HUES48 (cell line): Measurements from ENCODE around the gene USP34.

Experiments used
- H3K27ac ChIP-seq: one replicate; pipeline ENCODE4 v1.7.0; 2013; ENCODE audit warnings: low read depth, low read length, inconsistent platforms
- H3K27me3 ChIP-seq: 2 replicates; pipeline ENCODE4 v1.6.1; 2013; ENCODE audit warnings: mild to moderate bottlenecking, low read length; ENCODE audit not compliant: control insufficient read depth, insufficient read depth
- H3K36me3 ChIP-seq: 2 replicates; pipeline ENCODE4 v1.6.1; 2013; ENCODE audit warnings: low read length; ENCODE audit not compliant: control insufficient read depth, insufficient read depth
- H3K4me1 ChIP-seq: 2 replicates; pipeline ENCODE4 v1.6.1; 2013; ENCODE audit warnings: mild to moderate bottlenecking, low read length; ENCODE audit not compliant: control insufficient read depth, insufficient read depth
- H3K4me3 ChIP-seq: 2 replicates; pipeline ENCODE4 v1.5.1; 2013; ENCODE audit warnings: mild to moderate bottlenecking, low read depth, low read length
- H3K9ac ChIP-seq: 2 replicates; pipeline ENCODE4 v1.6.1; 2013; ENCODE audit warnings: mild to moderate bottlenecking, low read depth, low read length, moderate library complexity
- H3K9me3 ChIP-seq: 2 replicates; pipeline ENCODE4 v1.6.1; 2013; ENCODE audit warnings: low read length; ENCODE audit not compliant: control insufficient read depth, insufficient read depth

USP34 gene

DNA sequence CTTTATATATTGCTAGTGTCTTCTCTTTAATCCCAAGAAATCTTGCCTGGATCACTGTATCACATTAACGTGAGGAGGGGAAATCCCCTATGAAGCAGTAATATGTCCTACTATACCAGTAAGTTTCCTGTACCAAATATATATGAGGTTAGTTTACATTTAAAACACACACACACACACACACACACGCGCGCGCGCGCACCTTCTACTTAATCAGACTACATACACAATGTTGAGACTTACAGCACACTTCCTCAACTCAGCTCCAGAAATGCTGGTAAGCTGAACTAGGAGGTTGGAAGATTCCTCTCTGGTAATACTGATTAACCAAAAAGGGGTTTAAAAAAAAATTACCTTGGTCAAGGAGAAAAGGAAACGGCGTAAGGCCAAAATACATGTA, 49.3 kb downstream of the USP34 start:
- Histone ChIP-seq H3K36me3 (peaks cover 22% of the 10 kb centered on the region), H3K27me3 (no peaks in the 10 kb centered on the region), H3K27ac (no peak overlapping the region), H3K9ac (no peak overlapping the region), H3K4me1 (peaks cover 13% of the 10 kb centered on the region), H3K9me3 (no peaks in the 10 kb centered on the region), H3K4me3 (no peak overlapping the region)

DNA sequence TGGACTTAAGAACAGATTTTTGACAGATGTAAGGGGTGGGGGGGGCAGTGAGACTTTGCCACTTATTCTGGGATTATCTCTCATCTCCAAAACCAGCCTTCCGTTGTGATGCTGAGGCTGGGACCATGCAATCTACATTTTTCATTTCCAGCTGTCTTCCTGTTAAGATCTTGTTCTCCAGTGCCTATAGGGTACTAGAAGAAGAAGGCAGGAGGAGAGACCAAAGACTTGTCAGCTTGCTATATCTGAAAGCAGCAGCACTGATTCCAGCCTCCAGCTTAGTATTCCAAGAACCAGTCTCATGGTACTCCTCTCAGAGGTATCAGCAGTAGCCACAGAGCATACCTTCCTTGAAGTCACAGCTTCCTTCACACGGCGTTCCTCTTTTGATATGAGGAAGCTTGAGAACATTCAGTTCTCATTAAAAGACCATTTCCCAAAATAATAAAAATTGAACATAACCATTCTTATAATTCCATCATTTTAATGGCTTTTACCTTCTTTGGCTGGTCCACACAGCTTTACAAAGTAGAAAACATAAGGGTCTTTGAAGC, 49.8 kb downstream of the USP34 start:
- H3K9me3 ChIP-seq, result no peaks in the 10 kb centered on the region
- H3K9ac ChIP-seq, result no peak overlapping the region
- H3K27ac ChIP-seq, result no peak overlapping the region
- H3K4me1 ChIP-seq, result peaks cover 12% of the 10 kb centered on the region
- H3K36me3 ChIP-seq, result peaks cover 22% of the 10 kb centered on the region
- H3K27me3 ChIP-seq, result no peaks in the 10 kb centered on the region
- H3K4me3 ChIP-seq, result no peak overlapping the region

DNA sequence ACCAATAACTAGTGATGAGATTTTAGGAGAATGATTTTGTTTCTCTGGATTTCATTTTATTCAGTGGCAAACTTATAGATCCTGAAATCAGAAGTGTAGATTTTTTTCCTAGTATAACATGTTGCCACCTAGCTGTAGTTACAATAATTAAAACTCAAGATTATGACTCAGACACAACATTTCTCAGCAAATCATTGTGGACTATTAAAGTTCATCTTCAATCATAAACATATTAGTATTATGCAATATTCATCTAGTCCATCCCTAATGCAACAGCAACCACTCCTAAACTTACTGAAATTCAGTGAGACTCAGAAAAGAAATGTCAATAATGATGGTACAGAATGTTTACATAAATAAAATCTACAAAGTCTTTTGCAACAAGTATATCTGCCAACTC, 51.3 kb downstream of the USP34 start:
- Histone ChIP-seq H3K4me1 (no peaks in the 10 kb centered on the region), H3K27ac (no peak overlapping the region), H3K36me3 (peaks cover 22% of the 10 kb centered on the region), H3K4me3 (no peak overlapping the region), H3K9ac (no peak overlapping the region), H3K27me3 (no peaks in the 10 kb centered on the region), H3K9me3 (no peaks in the 10 kb centered on the region)

DNA sequence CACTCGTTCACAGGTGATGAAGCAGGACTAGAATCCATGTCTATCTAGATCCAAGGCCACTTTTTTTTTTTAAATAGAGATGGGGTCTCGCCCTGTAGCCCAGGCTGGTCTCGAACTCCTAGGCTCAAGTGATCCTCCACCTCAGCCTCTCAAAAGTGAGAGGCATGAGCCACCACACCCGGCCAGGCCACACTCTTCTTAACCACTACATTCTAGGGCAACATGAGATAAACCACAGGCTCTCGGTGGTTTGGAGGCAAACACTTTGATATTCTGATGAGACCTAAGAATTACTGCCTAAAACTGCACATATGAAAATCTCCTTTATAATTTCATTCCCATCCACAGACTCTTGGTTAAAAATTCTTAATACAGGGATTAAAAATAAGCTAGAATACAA, 51.8 kb downstream of the USP34 start:
- H3K36me3 ChIP-seq, result peaks cover 22% of the 10 kb centered on the region
- H3K27ac ChIP-seq, result no peak overlapping the region
- no peaks in the 10 kb centered on the region for H3K4me1 ChIP-seq
- H3K27me3 ChIP-seq, result no peaks in the 10 kb centered on the region
- H3K4me3 ChIP-seq, result no peak overlapping the region
- no peak overlapping the region for H3K9ac ChIP-seq
- H3K9me3 ChIP-seq, result no peaks in the 10 kb centered on the region

DNA sequence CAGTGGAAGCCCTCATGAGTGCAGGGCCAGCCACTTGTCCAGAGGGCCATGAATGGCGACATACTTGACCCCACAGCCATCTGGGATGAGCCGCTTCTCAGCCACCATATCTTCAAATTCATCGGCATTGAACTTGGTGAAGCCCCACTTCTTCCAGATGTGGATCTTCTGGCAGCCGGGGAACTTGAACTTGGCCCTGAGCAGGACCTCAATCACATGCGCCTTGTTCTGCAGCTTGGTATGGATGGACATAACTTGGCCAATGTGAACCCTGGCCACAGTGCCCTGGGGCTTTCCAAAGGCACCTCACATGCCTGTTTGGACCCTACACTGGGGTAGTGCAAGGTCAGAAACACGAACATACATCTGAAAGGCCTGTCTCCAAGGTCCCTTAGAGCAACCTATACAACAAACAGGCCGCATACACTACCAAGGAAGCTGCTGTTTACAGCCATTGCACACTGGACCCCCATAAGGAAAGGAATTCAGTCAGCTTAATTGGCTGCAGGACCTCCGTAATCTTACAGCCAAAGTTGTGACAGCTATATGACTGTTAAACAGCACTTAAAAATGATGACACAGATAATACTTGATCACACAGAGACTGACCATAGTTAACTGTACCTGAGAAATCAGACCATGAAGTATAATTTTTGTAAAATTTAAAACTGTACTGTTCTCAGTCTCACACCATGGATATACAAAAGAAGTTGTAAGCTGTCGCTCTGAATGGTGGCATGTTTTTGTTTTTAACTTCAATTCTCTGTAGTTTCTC, 53.8 kb downstream of the USP34 start:
- Histone ChIP-seq H3K36me3 (peaks cover 22% of the 10 kb centered on the region), H3K27ac (no peak overlapping the region), H3K27me3 (no peaks in the 10 kb centered on the region), H3K4me1 (no peaks in the 10 kb centered on the region), H3K9ac (no peak overlapping the region), H3K4me3 (no peak overlapping the region), H3K9me3 (no peaks in the 10 kb centered on the region)

DNA sequence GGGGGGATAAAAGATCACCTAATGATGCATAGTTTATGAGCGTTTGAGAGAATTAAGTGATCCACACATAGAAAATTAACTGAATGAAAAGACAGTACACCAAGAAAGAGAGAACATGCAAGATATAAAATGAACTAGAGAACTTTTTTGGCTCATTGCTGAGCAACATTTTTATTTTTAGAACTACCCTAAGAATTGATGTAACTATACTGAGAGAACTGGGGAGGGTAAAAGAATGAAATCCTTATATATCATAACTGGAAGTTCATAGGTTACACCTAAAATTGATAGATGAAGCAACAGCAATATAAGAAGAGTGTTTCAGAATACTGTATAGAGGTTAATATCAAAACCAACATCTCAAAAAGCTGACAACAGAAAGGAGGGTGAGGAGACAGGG, 55.6 kb downstream of the USP34 start:
- H3K4me3 ChIP-seq, result no peak overlapping the region
- H3K4me1 ChIP-seq, result no peaks in the 10 kb centered on the region
- no peak overlapping the region for H3K9ac ChIP-seq
- no peak overlapping the region for H3K27ac ChIP-seq
- no peaks in the 10 kb centered on the region for H3K27me3 ChIP-seq
- H3K36me3 ChIP-seq, result peaks cover 17% of the 10 kb centered on the region
- no peaks in the 10 kb centered on the region for H3K9me3 ChIP-seq

DNA sequence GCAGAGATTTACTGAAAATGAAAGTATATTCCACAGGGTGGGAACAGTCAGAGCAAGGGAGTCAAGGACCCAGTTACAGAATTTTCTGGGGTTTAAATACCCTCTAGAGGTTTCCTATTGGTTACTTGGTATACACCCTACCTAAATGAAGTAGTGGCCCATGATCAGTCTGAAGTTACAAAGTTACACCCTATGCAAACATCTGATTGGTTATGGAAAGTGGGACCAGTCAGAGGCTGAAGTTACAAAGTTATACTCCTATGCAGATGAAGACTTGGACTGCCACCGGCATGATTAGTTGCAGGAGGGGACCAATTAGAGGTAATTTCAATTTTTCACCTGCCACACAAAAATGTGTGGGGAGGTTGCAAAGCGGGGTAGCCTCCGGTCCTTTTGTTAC, 56.2 kb downstream of the USP34 start:
- H3K4me3 ChIP-seq, result no peak overlapping the region
- no peak overlapping the region for H3K27ac ChIP-seq
- H3K9ac ChIP-seq, result no peak overlapping the region
- H3K27me3 ChIP-seq, result no peaks in the 10 kb centered on the region
- peaks cover 12% of the 10 kb centered on the region; the same call in 1 of the 2 replicates for H3K36me3 ChIP-seq
- no peaks in the 10 kb centered on the region for H3K4me1 ChIP-seq
- no peaks in the 10 kb centered on the region for H3K9me3 ChIP-seq

DNA sequence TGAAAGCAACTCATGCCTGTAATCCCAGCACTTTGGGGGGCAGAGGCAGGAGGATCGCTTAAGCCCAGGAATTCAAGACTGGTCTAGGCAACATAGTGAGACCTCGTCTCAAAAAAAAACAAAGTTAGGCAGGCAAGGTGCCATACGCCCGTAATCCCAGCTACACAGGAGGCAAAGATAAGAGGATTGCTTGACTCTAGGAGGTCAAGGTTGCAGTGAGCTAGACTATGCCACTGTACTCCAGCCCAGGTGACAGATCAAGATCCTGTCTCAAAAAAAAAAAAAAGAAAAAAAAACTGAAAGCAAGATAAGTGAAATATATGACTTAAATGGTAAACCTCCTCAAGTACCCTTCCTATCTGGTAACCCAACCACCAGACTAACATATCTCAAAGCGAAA, 59.8 kb downstream of the USP34 start:
- Histone ChIP-seq H3K9me3 (no peaks in the 10 kb centered on the region), H3K27me3 (no peaks in the 10 kb centered on the region), H3K4me3 (no peak overlapping the region), H3K27ac (no peak overlapping the region), H3K4me1 (no peaks in the 10 kb centered on the region), H3K36me3 (no peaks in the 10 kb centered on the region), H3K9ac (no peak overlapping the region)

DNA sequence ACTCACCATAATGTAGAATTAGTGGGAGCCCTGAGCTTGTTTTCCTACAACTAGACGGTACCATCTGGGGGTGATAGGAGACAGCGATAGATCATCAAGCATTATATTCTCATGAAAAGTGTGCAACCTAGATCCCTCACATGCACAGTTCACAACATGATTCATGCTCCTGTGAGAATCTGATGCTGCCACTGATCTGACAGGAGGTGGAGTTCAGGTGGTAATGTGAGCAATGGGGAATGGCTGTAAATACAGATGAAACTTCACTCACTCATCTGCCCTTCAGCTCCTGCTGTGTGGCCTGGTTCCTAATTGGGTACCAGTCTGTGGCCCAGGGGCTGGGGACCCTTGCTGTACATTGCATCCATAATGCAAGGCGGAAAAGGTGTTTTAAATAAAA, 60.7 kb downstream of the USP34 start:
- Histone ChIP-seq H3K27ac (no peak overlapping the region), H3K27me3 (no peaks in the 10 kb centered on the region), H3K9me3 (no peaks in the 10 kb centered on the region), H3K9ac (no peak overlapping the region), H3K4me1 (no peaks in the 10 kb centered on the region), H3K4me3 (no peak overlapping the region), H3K36me3 (peaks cover 7% of the 10 kb centered on the region)

DNA sequence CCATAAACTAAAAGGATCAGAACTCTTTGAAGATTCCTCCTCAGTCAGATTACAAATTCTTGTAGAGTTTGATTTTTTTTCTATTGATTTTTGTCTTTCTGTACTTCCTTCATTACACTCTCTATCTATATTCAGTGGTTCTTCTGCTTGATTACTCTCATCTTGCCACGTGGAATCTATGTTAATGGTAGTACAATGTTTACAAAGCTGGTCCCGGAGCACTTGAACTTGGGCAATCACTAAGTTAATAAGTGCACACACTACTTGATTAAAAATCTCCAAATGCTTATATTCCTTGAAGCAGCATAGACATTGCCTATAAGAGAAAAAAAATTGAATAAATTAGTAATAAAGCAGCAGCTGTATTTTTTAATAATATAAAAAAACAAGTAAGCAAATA, 65.1 kb downstream of the USP34 start:
- Histone ChIP-seq H3K9ac (no peak overlapping the region), H3K27ac (no peak overlapping the region), H3K9me3 (no peaks in the 10 kb centered on the region), H3K4me3 (no peak overlapping the region), H3K27me3 (no peaks in the 10 kb centered on the region), H3K4me1 (no peaks in the 10 kb centered on the region), H3K36me3 (peaks cover 17% of the 10 kb centered on the region)

DNA sequence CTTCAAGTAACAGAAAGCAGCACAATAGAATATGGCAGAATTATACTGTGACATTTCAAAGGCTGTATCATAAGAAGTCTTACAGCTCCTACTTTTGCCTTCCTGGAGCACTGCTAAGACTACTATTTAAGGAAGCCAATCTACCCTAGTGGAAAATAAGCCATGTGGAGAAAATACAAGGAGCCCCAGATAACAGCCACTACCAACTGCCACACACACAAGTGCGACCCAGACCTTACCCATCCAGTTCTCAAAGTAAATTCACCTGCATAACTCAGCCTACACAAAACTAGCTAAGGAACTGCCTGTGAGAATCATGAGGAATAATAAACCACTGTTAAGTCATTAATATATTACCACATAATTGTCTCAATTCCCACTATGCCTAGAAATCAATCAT, 66.4 kb downstream of the USP34 start:
- Histone ChIP-seq H3K9me3 (no peaks in the 10 kb centered on the region), H3K27me3 (no peaks in the 10 kb centered on the region), H3K36me3 (peaks cover 17% of the 10 kb centered on the region), H3K4me1 (no peaks in the 10 kb centered on the region), H3K4me3 (no peak overlapping the region), H3K27ac (no peak overlapping the region), H3K9ac (no peak overlapping the region)
